Sigmoid colon (tissue), 4 donors: ENCODE results near the gene TRPV3.

Experiments
- EP300 ChIP-seq, 4 donors: sonication (generic); formaldehyde crosslinking; IDR thresholded peaks; one replicate each; pipeline ENCODE4 v1.6.1; 2017; ENCODE audit warnings: antibody characterized with exemption in 4 of 4
- POLR2AphosphoS5 ChIP-seq, 4 donors: sonication (generic); formaldehyde crosslinking; IDR thresholded peaks; one replicate each; pipeline ENCODE4 v1.6.1; 2017; ENCODE audit warnings: antibody characterized with exemption in 4 of 4

DNA sequence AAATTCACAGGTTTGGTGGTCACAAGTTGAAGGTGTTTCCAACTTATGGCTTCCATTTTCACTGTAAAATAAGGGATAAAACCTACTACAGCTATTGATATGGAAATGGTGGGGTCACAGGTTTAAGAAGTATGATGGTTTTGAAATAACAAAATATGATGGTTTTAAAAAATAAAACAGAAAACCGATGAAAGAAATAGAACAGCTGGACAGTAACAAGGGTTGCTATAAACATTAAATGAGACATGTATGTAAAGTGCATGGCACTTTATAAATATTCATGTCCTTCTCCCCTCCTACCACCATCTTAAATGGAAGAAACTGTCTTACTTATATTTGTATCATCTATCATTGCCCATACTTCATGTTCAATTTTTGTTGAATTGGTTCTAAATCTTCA, 50.5 kb downstream of the TRPV3 start:
- TF ChIP-seq POLR2AphosphoS5 (IDR thresholded peaks at IDR 0.05) (no peak), EP300 (IDR thresholded peaks at IDR 0.05) (no peak)
